Stimulated activated CD8-positive, alpha-beta memory T cell treated with anti-CD3 and anti-CD28 coated beads, Interleukin-7, amount 100 ng/mL, for 24 hours (primary cell): Measurements from ENCODE around the gene TAOK2.
"Not testable (repeated sequence)": the region's sequence is repeated elsewhere in the genome, so short reads cannot be mapped to it uniquely, and the experiment has no call there.

Experiments
- DNase-seq: peaks from one replicate; pipeline ENCODE4 v3.0.0-alpha.2; 2020; ENCODE audit warnings: low read depth

TAOK2 gene

DNA sequence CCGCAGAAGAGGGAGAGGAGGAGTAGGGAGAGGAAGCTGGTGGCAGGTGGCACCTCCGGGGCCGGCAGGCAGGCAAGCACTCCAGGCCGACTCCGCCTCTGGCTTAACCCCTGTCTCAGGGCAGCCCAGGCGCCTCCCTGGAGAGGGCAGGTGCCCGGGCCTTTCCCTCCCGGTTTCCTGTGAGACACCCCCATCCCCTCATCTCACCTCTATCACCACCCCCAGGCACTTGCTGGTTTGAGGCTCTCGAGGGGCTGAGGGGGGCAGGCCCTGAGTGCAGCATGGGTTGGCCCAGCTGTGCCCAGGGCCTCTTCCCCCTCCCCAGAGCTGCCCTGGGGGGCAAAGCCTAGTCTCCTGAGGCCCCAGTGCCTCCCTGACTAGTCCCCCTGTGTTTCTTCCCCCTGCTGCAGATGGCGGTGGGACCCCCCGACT is 31.2 kb downstream of the TAOK2 start:
- no peak for DNase-seq

- DNase-seq, result no peak
Observed at GRCh38 chr16:30005341-30006094, 31.9 kb downstream of the TAOK2 start.

GRCh38 chr16:30006095-30006473 is 32.4 kb downstream of the TAOK2 start:
- DNase-seq, result no peak

DNA sequence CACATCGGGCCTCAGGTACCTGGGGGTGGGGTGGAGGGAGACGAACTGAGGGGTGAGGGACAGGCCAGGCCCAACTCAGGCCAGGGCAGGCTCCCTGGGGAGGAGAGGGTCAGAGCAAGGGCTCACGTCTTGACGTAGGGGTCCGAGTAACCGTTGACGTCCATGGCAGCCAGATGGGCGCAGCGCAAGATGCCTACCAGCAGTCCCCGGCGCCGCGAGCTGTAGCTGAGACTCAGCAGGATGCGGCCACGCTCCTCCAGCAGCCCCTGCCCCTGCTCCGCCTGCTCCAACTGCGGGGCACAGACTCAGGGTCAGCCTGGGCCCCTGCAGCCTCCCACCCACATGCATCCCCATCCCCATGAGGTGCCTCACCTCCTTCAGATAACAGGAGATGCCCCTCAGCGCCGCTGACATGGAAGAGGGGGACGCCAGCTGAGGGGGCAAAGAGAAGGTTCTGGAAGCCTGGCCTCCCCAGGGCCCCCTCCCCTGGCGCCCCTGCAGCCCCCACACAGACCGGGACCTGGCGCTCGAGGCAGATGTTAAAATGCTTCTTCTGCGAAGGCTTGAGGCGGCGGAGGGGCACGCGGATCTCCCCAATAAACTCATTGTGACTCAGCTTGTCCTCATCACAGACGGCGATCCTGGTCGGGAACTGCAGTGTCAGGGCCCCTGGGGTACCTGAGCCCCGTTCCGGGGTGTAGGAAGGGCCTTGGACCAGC is 33.1 kb downstream of the TAOK2 start:
- no peak for DNase-seq

DNA sequence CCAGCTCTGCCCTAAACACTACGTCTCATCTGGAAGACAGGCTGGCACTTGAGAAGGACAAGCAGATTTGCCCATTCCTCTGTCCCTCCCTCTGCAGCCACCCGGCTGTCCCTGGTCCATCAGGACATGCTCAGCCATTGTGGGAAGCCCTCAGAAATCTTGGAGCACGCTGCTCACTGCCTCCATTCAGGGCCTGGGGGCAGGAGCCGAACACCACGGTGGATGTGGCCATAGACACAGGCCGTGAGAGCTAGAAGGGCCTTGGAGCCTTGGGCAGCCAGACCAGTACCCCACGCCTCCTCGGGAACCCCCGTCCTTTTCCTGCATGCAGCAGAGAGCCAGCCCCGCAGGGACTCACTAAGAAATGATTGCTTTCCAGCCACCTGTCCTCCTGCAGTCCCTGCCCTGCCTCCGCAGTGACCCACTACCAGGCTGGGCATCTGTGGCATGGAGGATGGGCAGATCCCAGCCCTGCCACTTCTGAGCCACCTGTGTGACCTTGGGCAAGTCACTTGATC is 33.8 kb downstream of the TAOK2 start:
- no peak for DNase-seq

DNA sequence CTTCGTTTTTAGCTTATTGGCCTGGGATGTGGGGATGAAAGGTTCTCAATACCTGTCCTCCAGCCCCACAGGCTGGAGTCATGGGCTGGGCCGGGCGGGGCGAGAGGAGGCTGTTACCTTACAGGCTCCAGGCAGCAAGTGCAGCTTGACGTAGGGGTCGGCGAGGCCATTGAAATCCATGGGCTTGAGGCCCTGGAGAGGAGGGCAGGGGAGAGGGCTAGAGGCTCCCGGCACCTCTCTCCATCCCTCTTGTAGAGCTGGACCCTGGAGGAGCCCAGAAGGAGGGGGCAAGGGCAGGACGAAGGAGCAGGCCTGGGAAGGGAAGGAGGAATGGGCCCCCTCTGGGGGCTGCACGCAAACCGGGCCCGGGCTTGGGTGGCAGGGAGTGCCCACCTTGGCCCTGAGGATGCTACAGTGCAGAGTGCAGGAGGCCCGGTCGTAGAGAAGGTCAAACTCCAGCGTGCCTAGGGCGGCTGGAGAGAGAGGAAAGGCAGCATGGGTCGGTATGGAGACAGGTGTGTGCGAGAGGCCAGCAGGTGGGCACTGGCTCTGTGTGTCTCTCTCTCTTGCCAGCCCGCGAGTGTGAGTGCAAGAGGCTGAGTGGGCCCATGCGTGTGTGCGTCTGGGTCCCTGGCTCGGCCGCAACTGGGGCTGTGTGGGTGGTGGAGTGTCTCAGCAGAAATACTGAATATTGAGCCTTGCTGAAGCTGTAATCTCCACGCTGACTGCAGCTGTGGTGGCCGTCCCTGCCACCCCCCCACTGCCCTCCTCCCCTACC is 35.6 kb downstream of the TAOK2 start:
- no peak for DNase-seq

- no peak for DNase-seq
Observed at GRCh38 chr16:30009990-30010843, 36.5 kb downstream of the TAOK2 start.

- no peak for DNase-seq
Observed at GRCh38 chr16:30010844-30011713, 37.4 kb downstream of the TAOK2 start, which contains the start of gene DOC2A. Gene DOC2A (minus strand): TSS chr16:30011027. CDS start chr16:30010222, 805 bp downstream.

- no peak for DNase-seq
Observed at GRCh38 chr16:30011714-30012504, 38.2 kb downstream of the TAOK2 start.

GRCh38 chr16:30012598-30012997 is 38.9 kb downstream of the TAOK2 start:
- not testable (repeated sequence) for DNase-seq

GRCh38 chr16:30015450-30015849 is 41.8 kb downstream of the TAOK2 start:
- not testable (repeated sequence) for DNase-seq

- no peak for DNase-seq
Observed at GRCh38 chr16:30016555-30017276, 43.0 kb downstream of the TAOK2 start.

DNA sequence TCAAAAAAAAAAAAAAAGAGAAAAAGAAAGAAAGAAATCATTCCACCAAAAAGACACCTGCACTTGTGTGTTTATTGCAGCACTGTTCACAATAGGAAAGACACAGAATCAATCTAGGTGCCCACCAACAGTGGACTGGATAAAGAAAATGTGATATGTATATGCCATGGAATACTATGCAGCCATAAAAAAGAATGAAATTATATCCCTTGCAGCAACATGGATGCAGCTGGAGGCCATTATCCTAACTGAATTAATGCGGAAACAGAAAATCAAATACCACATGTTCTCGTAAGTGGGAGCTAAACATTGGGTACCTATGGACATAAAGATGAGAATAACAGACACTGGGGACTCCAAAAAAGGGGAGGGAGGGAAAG is 43.6 kb downstream of the TAOK2 start:
- no peak for DNase-seq

GRCh38 chr16:30017937-30018336 is 44.3 kb downstream of the TAOK2 start:
- DNase-seq, result not testable (repeated sequence)

GRCh38 chr16:30018731-30019158 is 45.1 kb downstream of the TAOK2 start:
- no peak for DNase-seq

- DNase-seq, result no peak
Observed at GRCh38 chr16:30022887-30023286, 49.2 kb downstream of the TAOK2 start, which contains the start of gene C16orf92. Gene C16orf92 (plus strand): TSS chr16:30023198. CDS start chr16:30023341, 143 bp downstream.

DNA sequence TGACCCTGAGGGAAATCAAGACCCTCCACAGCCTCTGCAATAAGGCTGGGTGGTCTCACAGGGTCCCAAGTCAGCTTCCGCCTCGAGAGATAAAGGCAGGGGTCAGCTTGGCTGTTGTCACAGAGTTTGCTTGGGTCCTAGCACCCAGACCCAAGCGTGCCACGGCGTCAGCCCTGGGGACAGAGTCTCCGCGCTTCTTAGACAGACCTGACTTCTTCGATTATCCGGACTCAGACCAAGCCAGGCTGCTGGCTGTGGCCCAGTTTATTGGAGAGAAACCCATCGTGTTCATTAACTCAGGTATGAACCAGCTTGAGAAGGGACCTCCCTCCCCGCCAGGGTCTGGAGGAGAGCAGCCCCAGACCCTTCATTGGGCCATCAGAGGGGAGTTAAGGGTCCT is 49.9 kb downstream of the TAOK2 start:
- no peak for DNase-seq

DNA sequence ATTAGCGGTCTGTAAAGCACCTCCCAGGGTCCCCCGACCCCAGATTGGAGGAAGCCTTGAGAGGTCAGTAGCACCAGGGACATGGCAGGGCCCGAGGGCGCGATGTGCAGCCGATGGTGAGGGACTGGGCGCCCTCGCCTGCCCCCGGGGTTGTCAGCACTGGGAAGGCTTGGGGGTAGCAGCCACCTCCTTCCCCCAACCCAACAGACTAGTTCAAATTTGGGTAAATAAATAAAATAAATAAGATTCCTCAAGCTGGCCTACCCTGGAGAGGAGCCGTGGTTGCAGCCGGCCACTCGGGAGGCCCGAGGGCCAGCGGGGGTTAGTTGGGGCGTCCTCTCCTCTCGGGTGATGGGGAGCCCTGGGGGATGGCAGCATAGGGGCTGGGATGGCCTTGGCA is 50.8 kb downstream of the TAOK2 start:
- no peak for DNase-seq

- no peak for DNase-seq
Observed at GRCh38 chr16:30025156-30025555, 51.5 kb downstream of the TAOK2 start.
